Liver (tissue), 9 donors: Measurements from ENCODE around the gene MOK. TPM values are rescaled to one million over a fixed set of nuclear protein-coding genes. Genes with fewer than 3 reads are reported as not detected.

Source experiments
- DNase-seq: peaks from one replicate; pipeline ENCODE4 v3.0.0-alpha.2; 2017; ENCODE audit warnings: low spot score
- H3K27ac ChIP-seq, 2 donors: one replicate each; pipeline ENCODE4 v1.7.0; 2013; ENCODE audit warnings: inconsistent platforms in 2 of 2, low read length in 2 of 2, control low read depth in 1 of 2, low read depth in 1 of 2, mild to moderate bottlenecking in 1 of 2
- H3K27me3 ChIP-seq, 4 donors: one replicate each; pipeline versions ENCODE4 v1.6.1 to v1.7.0; 2013; ENCODE audit warnings: low read length in 3 of 4, inconsistent platforms in 1 of 4, mild to moderate bottlenecking in 1 of 4, moderate library complexity in 1 of 4; ENCODE audit not compliant: control insufficient read depth in 4 of 4, insufficient read depth in 4 of 4
- H3K36me3 ChIP-seq, 4 donors: one replicate each; pipeline versions ENCODE4 v1.6.1 to v1.7.0; 2013; ENCODE audit warnings: low read length in 3 of 4, mild to moderate bottlenecking in 3 of 4, low read depth in 1 of 4, moderate library complexity in 1 of 4; ENCODE audit not compliant: control insufficient read depth in 4 of 4, insufficient read depth in 3 of 4
- H3K4me1 ChIP-seq, 4 donors: one replicate each; pipeline versions ENCODE4 v1.6.1 to v1.7.0; 2013; ENCODE audit warnings: low read length in 3 of 4, mild to moderate bottlenecking in 3 of 4, moderate library complexity in 1 of 4; ENCODE audit not compliant: control insufficient read depth in 4 of 4, insufficient read depth in 4 of 4
- H3K4me3 ChIP-seq, 3 donors: one replicate each; pipeline versions ENCODE4 v1.6.1 to v1.7.0; 2013; ENCODE audit warnings: low read length in 3 of 3, control low read depth in 1 of 3, low read depth in 1 of 3, mild to moderate bottlenecking in 1 of 3
- H3K9ac ChIP-seq, 2 donors: one replicate each; pipeline ENCODE4 v1.7.0; 2013; ENCODE audit warnings: low read length in 2 of 2, mild to moderate bottlenecking in 2 of 2, moderate library complexity in 2 of 2, control low read depth in 1 of 2, low read depth in 1 of 2
- H3K9me3 ChIP-seq, 4 donors: one replicate each; pipeline versions ENCODE4 v1.6.1 to v1.7.0; 2013; ENCODE audit warnings: low read length in 3 of 4; ENCODE audit not compliant: control insufficient read depth in 4 of 4
- EGR1 ChIP-seq, 2 donors: IDR thresholded peaks; 2 replicates each; pipeline ENCODE4 v1.6.1; 2016 to 2018; ENCODE audit warnings: antibody characterized with exemption in 2 of 2, low read depth in 2 of 2
- FOXA1 ChIP-seq: IDR thresholded peaks from 2 replicates; pipeline ENCODE4 v1.6.1; 2016; ENCODE audit warnings: antibody characterized with exemption
- HNF4A ChIP-seq, 2 donors: conservative IDR thresholded peaks; 2 replicates each; pipeline ENCODE4 v1.6.1; 2016; ENCODE audit warnings: antibody characterized with exemption in 2 of 2, mild to moderate bottlenecking in 2 of 2
- JUND ChIP-seq, 2 donors: IDR thresholded peaks; 2 replicates each; pipeline ENCODE4 v1.6.1; 2016; ENCODE audit warnings: antibody characterized with exemption in 2 of 2
- NR2F2 ChIP-seq: IDR thresholded peaks from 2 replicates; pipeline ENCODE4 v1.6.1; 2016; ENCODE audit warnings: antibody characterized with exemption
- RAD21 ChIP-seq, 2 donors: IDR thresholded peaks; 2 replicates each; pipeline ENCODE4 v1.6.1; 2016; ENCODE audit warnings: antibody characterized with exemption in 2 of 2, mild to moderate bottlenecking in 2 of 2
- RXRA ChIP-seq, 2 donors: IDR thresholded peaks; 2 replicates each; pipeline ENCODE4 v1.6.1; 2017 to 2018; ENCODE audit warnings: antibody characterized with exemption in 2 of 2, mild to moderate bottlenecking in 1 of 2
- TAF1 ChIP-seq: conservative IDR thresholded peaks from 2 replicates; pipeline ENCODE4 v1.6.1; 2016; ENCODE audit warnings: antibody characterized with exemption, mild to moderate bottlenecking
- YY1 ChIP-seq: IDR thresholded peaks from 2 replicates; pipeline ENCODE4 v1.6.1; 2016; ENCODE audit warnings: antibody characterized with exemption, mild to moderate bottlenecking
- WGBS: extraction: QIAGEN DNeasy Blood & Tissue Kit; methylation state at CpG from one replicate; pipeline ENCODE4 v1.1.7; 2013; 5-methylcytosine and 5-hydroxymethylcytosine counted together
- polyA plus RNA-seq, 2 donors: library from polyadenylated mRNA; stranded (reverse) in 1 of 2; unstranded in 1 of 2; fragments of 200-250 nt in 1 of 2; fragments of >200 nt in 1 of 2; fragmentation: Nextera tagmentation in 1 of 2; extraction: Ambion mirVana in 1 of 2; gene quantifications; one replicate each; pipeline versions ENCODE4 v1.2.1 to v1.2.3, GENCODE V29; 2013 to 2015
- total RNA-seq, 2 donors: library from RNA; depleted of rRNA; stranded (reverse); fragments of >200 nt; gene quantifications; one replicate each; pipeline ENCODE4 v1.2.3, GENCODE V29; 2014
- TF ChIP-seq, protein P1 (sequence below): IDR thresholded peaks from 2 replicates; pipeline ENCODE4 v1.6.1; 2016; ENCODE audit warnings: antibody characterized with exemption
- TF ChIP-seq, protein P2 (sequence below): IDR thresholded peaks from 2 replicates; pipeline ENCODE4 v1.6.1; 2016; ENCODE audit warnings: antibody characterized with exemption, mild to moderate bottlenecking
- TF ChIP-seq, protein P3 (sequence below): IDR thresholded peaks from 2 replicates; pipeline ENCODE4 v1.6.1; 2016; ENCODE audit warnings: antibody characterized with exemption
- donor health status: healthy.
- donor health status: healthy.
- donor health status: healthy.
- donor health status: healthy.
- donor health status: healthy.

MOK gene
- total and polyA plus RNA-seq, 4 donors, result 2.4 to 6.4 (median 2.9) TPM

- 95% methylated on average over 33 of the region's 33 CpGs for WGBS
- Histone ChIP-seq H3K27ac (no peak overlapping the region), H3K36me3 (no peaks in the 10 kb centered on the region), H3K4me3 (no peak overlapping the region), H3K9ac (no peak overlapping the region), H3K27me3 (no peaks in the 10 kb centered on the region), H3K9me3 (no peaks in the 10 kb centered on the region), H3K4me1 (peaks cover 0 to 7% (median 3%) of the 10 kb centered on the region in 4 donors)
- no peak for TF ChIP-seq RXRA (IDR thresholded peaks at IDR 0.05)
- TF ChIP-seq NR2F2, result no peak
- no peak for TF ChIP-seq HNF4A (conservative IDR thresholded peaks at IDR 0.05)
- TF ChIP-seq, protein P1, sequence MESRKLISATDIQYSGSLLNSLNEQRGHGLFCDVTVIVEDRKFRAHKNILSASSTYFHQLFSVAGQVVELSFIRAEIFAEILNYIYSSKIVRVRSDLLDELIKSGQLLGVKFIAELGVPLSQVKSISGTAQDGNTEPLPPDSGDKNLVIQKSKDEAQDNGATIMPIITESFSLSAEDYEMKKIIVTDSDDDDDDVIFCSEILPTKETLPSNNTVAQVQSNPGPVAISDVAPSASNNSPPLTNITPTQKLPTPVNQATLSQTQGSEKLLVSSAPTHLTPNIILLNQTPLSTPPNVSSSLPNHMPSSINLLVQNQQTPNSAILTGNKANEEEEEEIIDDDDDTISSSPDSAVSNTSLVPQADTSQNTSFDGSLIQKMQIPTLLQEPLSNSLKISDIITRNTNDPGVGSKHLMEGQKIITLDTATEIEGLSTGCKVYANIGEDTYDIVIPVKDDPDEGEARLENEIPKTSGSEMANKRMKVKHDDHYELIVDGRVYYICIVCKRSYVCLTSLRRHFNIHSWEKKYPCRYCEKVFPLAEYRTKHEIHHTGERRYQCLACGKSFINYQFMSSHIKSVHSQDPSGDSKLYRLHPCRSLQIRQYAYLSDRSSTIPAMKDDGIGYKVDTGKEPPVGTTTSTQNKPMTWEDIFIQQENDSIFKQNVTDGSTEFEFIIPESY, result no peak
- TF ChIP-seq YY1, result no peak
- TF ChIP-seq RAD21 (IDR thresholded peaks at IDR 0.05), result no peak
- no peak for DNase-seq
These were observed 7.4 kb downstream of the MOK start for GRCh38 chr14:102297436-102298170.

GRCh38 chr14:102295270-102295669, 9.7 kb downstream of the MOK start:
- DNase-seq, result no peak
- Histone ChIP-seq H3K36me3 (no peaks in the 10 kb centered on the region), H3K4me1 (peaks cover 0 to 7% (median 3%) of the 10 kb centered on the region in 4 donors), H3K9ac (no peak overlapping the region), H3K27me3 (no peaks in the 10 kb centered on the region), H3K9me3 (no peaks in the 10 kb centered on the region), H3K4me3 (no peak overlapping the region), H3K27ac (no peak overlapping the region)
- TF ChIP-seq, protein P2, sequence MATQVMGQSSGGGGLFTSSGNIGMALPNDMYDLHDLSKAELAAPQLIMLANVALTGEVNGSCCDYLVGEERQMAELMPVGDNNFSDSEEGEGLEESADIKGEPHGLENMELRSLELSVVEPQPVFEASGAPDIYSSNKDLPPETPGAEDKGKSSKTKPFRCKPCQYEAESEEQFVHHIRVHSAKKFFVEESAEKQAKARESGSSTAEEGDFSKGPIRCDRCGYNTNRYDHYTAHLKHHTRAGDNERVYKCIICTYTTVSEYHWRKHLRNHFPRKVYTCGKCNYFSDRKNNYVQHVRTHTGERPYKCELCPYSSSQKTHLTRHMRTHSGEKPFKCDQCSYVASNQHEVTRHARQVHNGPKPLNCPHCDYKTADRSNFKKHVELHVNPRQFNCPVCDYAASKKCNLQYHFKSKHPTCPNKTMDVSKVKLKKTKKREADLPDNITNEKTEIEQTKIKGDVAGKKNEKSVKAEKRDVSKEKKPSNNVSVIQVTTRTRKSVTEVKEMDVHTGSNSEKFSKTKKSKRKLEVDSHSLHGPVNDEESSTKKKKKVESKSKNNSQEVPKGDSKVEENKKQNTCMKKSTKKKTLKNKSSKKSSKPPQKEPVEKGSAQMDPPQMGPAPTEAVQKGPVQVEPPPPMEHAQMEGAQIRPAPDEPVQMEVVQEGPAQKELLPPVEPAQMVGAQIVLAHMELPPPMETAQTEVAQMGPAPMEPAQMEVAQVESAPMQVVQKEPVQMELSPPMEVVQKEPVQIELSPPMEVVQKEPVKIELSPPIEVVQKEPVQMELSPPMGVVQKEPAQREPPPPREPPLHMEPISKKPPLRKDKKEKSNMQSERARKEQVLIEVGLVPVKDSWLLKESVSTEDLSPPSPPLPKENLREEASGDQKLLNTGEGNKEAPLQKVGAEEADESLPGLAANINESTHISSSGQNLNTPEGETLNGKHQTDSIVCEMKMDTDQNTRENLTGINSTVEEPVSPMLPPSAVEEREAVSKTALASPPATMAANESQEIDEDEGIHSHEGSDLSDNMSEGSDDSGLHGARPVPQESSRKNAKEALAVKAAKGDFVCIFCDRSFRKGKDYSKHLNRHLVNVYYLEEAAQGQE, result no peak
- no peak for TF ChIP-seq FOXA1
- TF ChIP-seq NR2F2, result no peak
- TF ChIP-seq, protein P1, result no peak
- TF ChIP-seq TAF1, result no peak
- TF ChIP-seq EGR1 (IDR thresholded peaks at IDR 0.05; ENCODE audit: low read depth in 2 of 2), result no peak
- TF ChIP-seq RAD21 (IDR thresholded peaks at IDR 0.05), result no peak
- TF ChIP-seq JUND (IDR thresholded peaks at IDR 0.05), result no peak
- TF ChIP-seq, protein P3, sequence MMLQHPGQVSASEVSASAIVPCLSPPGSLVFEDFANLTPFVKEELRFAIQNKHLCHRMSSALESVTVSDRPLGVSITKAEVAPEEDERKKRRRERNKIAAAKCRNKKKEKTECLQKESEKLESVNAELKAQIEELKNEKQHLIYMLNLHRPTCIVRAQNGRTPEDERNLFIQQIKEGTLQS, result no peak
- WGBS, result 73% methylated on average over 3 of the region's 3 CpGs
